GM19193 (cell line): ENCODE measurements around the gene CNKSR3.

Experiments
- POLR2A ChIP-seq: IDR thresholded peaks from 4 replicates; pipeline ENCODE4 v1.6.1; 2011; ENCODE audit not compliant: insufficient read depth, insufficient read length; ENCODE audit errors: extremely low read depth

CNKSR3 gene

GRCh38 chr6:154496793-154497517 lies 13.5 kb downstream of the CNKSR3 start:
- no peak for TF ChIP-seq POLR2A

DNA sequence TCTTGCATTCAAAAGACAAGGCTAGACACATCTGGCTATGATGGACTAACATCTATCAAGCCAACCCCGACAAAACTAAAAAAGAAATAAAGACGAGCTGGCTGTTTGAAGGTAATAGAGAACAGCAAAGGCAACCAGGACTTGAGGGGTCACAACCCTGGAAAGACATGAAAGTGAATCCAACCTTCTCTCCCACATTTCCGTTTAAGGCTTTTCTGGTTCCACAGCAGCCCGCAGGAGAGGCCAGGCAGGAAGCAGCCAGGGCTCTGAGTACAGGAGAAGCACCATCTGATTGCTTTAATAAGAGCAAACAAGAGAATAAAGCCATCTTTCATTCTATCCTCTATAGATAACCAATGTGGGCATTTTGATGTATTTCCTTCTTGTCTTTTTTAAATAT lies 14.3 kb downstream of the CNKSR3 start:
- no peak for TF ChIP-seq POLR2A

GRCh38 chr6:154494592-154495311 lies 15.7 kb downstream of the CNKSR3 start:
- TF ChIP-seq POLR2A: no peak

- TF ChIP-seq POLR2A: no peak
Measured at GRCh38 chr6:154491567-154492470, 18.7 kb downstream of the CNKSR3 start.

GRCh38 chr6:154489822-154490221 lies 20.7 kb downstream of the CNKSR3 start:
- no peak for TF ChIP-seq POLR2A

GRCh38 chr6:154488802-154489437 lies 21.6 kb downstream of the CNKSR3 start:
- TF ChIP-seq POLR2A: no peak

DNA sequence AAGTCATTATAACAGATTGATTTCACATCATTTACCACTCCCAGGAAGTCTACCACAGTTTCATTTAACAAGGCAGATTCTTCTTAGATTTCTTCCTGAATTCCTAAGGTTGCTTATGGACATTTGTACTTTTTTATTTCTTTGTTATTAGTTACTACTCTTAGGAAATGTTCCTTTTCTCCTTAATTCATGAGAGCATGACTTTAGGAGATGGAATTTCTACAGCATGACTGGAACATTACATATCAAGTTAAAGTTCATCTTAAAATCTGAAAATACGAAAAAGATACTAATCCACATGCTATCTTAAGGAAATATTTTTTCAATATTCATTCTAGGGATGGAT lies 22.3 kb downstream of the CNKSR3 start:
- TF ChIP-seq POLR2A: no peak

DNA sequence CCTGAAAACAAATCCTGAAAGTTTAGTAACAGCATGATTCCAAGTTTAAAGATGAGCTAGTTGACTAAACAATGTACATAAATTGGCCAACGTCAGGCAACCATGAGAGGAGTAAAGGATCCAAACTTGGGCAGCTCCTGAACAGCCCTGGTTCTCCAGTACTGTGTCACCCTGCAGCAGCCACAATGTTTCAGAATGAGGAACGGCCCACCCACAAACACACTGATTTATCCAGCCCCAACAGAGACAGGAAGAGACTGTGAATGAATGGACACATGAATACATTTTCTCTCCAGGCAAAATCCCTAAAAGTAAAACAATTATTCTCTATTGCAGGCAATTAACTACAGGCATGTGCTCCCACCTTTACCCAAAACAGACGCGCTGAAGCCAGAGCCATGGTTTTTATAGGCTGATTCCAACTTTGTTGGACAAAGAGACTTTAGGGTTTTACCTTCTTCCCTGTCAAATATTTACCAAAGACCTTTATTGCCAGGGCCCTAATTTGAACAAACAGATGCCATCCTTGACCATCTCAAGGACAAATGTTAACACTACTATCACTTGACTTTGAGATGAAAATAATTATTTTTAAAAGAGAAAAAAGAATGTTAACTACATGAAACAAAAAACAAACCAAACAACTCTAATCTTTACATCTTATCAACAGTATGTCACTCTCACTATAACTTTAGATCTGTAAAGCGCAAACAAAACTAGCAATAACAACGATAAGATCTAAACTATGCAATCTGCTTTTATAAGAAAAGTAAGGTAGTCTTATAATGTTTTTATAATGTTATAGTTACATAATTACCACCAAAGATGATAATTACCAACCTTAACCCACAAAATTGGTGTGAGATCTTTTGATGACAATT lies 22.9 kb downstream of the CNKSR3 start:
- TF ChIP-seq POLR2A: no peak

- no peak for TF ChIP-seq POLR2A
Measured at GRCh38 chr6:154485815-154486214, 24.7 kb downstream of the CNKSR3 start.

DNA sequence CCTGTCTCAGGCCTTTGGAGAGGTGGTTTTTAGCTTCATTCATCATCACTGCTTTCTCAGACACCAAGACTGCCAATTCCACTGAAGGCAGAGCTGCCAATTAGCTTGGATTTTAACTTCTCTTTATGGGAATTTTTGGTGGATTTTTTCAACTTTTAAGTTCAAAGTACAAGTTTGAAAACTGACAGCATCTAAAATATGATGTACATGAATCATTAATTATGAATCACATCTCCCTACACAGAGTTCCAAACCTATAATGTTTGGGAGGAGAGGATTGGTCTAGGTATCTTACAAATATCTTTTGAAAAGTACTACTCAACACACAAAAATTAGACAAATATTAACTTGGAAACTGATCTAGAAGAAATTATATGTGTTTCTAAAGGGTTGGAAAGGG lies 25.5 kb downstream of the CNKSR3 start:
- no peak for TF ChIP-seq POLR2A

GRCh38 chr6:154482858-154483257 lies 27.6 kb downstream of the CNKSR3 start:
- TF ChIP-seq POLR2A: no peak

GRCh38 chr6:154481521-154482013 lies 28.9 kb downstream of the CNKSR3 start:
- no peak for TF ChIP-seq POLR2A

GRCh38 chr6:154479771-154480639 lies 30.5 kb downstream of the CNKSR3 start:
- TF ChIP-seq POLR2A: no peak

DNA sequence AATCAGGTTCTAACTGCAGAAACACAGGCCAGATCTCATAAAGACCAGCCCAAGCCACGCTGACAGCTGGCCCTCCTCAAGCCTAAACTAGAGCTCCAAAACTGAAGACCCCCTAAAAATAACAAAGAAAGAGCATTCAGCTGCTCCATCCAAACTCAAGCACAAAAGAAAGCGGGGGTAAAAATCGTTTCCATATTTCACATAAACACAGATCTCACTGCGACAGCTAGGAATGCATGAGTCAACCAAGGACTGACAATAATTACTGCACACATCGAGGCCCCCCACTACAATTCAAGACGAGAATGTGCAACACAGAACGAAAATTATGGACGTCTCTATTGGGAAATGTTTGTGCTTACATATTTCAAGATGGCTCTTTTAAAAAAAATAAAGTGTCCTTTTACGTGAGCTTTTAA lies 31.1 kb downstream of the CNKSR3 start:
- no peak for TF ChIP-seq POLR2A

GRCh38 chr6:154478701-154479060 lies 31.8 kb downstream of the CNKSR3 start:
- TF ChIP-seq POLR2A: no peak
